GM19455 (cell line): ENCODE measurements around the gene IP6K3.

Experiments used
- ATAC-seq: cut with Tn5 transposase; IDR thresholded peaks from one replicate; pipeline ENCODE4 v1.9.1; 2021; ENCODE audit not compliant: unreplicated experiment

The IP6K3 gene

GRCh38 chr6:33693186-33694105 lies 53.3 kb downstream of the IP6K3 start:
- no peak for ATAC-seq

- no peak for ATAC-seq
Measured at GRCh38 chr6:33692760-33693158, 53.9 kb downstream of the IP6K3 start.

GRCh38 chr6:33692078-33692759 lies 54.5 kb downstream of the IP6K3 start:
- ATAC-seq, result no peak

GRCh38 chr6:33691456-33692077 lies 55.1 kb downstream of the IP6K3 start:
- ATAC-seq, result no peak

DNA sequence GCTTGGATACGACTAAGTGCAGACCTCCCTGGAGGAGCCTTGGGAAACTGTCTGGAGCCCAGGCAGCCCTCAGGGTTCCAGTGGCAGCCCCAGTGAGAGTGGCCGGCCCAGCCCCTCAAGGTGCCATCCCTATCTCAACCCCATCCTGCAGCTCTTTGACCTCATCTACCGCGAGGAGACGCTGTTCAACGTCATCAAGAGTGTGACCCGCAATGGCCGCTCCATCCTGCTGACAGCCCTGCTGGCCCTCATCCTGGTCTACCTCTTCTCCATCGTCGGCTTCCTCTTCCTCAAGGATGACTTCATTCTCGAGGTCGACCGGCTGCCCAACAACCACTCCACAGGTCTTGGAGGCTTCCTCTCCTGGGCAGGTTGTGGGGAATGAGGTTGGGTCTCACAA lies 55.9 kb downstream of the IP6K3 start:
- ATAC-seq, result no peak

DNA sequence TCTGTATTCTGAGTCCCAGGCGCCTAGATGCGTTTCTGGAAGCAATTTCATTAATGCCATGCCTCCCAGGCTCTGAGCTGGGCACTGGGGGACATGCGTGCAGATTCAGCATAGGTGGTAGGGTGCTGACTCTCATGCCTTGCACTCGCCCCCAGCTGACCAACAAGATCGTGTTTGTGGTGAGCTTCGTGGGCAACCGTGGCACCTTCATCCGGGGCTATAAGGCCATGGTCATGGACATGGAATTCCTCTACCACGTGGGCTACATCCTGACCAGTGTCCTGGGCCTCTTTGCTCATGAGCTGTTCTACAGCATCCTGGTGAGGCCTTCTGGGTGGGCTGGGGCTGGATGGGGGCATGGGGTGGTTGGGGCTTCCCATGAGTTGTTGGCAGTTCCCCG lies 56.8 kb downstream of the IP6K3 start:
- ATAC-seq, result no peak

GRCh38 chr6:33689148-33689494 lies 57.6 kb downstream of the IP6K3 start:
- ATAC-seq, result no peak

- no peak for ATAC-seq
Measured at GRCh38 chr6:33688451-33689147, 58.1 kb downstream of the IP6K3 start.

GRCh38 chr6:33688006-33688405 lies 58.7 kb downstream of the IP6K3 start:
- no peak for ATAC-seq

- no peak for ATAC-seq
Measured at GRCh38 chr6:33686981-33687975, 59.4 kb downstream of the IP6K3 start.

DNA sequence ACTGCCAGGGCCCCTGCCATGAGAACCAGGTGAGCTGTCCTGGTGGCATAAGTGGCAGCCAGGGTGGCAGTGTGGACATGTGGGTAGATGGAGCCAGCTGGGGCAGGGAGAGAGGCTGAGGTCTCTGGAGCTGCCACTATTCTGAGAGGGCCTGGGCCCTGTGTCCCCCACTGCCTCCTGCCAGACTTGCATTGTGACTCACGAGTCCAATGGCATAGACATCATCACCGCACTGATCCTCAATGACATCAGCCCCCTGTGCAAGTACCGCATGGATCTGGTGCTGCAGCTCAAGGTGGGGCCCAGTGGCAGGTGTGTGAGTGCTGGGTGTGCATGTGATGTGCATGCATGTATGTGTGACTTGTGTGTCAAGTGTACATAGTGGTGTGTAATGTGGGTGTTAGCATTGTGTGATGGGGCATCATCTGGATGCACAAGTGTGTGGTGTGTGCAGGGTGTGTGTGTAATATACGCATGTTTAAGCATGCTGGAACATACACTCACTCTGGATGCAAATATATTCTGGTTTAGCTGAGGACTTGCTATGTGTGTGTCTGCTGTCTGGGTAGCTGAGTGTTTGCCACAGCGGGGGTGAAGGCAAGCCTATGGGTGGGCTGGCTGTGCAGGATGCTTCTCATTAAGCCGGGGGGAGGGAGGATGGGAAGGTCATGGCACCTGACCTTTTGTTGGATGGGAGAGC lies 60.3 kb downstream of the IP6K3 start:
- ATAC-seq, result no peak

DNA sequence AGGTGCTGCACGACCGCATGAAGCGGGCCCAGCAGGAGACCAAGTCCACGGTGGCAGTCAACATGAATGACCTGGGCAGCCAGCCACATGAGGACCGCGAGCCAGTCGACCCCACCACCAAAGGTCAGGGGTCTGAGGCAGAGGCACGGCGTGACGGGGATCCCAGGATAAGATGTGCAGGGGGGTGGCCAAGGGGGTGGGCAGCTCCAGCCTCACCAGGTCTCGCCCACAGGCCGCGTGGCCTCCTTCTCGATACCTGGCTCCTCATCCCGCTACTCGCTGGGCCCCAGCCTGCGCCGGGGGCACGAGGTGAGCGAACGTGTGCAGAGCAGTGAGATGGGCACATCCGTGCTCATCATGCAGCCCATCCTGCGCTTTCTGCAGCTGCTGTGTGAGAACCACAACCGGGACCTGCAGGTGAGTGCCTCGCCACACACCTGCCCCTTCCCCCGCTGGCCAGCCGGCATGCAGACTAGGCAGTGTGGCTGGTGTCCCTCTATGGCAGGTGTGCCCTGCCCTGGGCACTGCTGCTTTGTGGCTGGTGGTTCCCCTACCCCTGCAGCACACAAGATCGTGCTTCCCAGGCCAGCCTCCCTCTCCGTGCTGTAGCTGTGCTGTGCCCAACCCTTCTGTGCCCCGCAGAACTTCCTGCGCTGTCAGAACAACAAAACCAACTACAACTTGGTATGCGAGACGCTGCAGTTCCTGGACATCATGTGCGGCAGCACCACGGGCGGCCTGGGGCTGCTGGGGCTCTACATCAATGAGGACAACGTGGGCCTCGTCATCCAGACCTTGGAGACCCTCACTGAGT lies 61.1 kb downstream of the IP6K3 start:
- ATAC-seq, result no peak

GRCh38 chr6:33684983-33685382 lies 61.7 kb downstream of the IP6K3 start:
- ATAC-seq, result no peak

- ATAC-seq, result no peak
Measured at GRCh38 chr6:33684428-33684896, 62.2 kb downstream of the IP6K3 start.

DNA sequence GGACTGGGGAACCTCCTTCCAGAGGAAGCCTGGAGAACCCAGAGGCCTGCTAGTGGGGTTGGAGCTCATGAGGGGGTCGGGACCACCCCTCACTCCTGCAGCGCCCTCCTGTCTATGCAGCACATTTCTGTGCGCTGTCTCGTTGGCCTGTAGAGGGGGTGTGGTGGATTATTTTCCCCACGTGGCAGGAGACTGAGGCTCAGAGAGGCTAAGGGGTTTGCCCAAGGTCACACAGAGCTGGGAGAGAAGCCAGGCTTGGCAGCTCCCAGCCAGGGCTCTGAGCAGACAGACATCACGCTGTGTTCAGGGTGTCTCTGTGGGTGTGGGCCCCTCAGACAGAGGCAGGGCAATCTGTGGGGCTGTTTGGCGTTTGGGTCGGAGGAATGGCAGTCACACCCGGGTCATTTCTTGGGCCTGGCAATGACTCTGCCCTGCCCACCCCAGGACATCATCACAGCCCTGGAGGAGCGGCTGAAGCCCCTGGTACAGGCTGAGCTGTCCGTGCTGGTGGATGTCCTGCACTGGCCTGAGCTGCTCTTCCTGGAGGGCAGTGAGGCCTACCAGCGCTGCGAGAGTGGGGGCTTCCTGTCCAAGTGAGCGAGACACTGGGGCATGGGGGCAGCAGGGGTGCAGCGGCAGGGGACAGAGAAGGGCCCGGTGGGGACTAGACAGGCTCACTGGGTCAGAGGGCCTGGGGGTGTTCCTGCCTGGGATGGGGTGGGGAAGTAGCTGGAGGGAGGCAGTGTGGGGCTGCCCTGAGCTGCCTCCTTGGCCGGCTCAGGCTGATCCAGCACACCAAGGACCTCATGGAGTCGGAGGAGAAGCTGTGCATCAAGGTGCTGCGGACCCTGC lies 62.9 kb downstream of the IP6K3 start:
- no peak for ATAC-seq

- ATAC-seq, result no peak
Measured at GRCh38 chr6:33683051-33683571, 63.6 kb downstream of the IP6K3 start.

GRCh38 chr6:33682341-33682740 lies 64.4 kb downstream of the IP6K3 start:
- ATAC-seq, result no peak
